ENCODE data around the gene FGFBP1.

FGFBP1 gene

DNA sequence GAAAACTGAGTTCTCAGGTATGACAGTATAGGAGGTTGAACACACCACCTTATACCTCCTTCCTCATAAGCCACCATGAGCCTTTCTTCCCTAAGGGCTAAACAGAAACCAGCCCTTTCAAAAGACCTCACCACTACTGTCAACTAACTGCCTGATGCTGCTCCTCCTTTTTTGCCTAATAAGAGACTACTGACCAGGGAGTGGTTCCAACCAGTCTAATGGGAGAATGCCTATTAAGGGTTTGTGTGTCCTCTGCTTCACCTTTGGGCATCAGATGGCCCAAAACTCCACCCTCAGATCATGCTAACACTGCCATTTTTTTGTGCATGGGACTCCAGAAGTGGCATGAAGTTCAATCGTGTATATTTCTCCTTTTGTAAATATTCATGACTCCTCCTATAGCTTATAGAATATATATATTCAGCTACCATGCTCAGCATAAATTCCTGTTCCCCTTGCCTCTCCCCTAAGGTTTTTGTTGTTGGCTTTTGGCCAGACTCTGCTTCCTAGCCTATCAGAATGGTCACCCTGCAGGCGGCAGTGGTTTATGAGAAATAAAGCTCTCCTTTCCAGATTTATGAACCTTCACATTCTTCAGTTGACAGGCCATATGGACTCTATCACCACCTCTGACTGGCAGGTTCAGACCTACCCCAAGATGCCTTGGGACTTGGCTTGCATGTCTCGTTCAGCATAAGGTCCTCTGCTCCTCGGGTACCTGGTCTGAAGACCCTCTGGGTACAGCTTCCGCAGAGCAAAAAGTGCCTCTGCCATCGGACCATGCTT, 28.2 kb downstream of the FGFBP1 start (continued):
- TF ChIP-seq, protein P1, sequence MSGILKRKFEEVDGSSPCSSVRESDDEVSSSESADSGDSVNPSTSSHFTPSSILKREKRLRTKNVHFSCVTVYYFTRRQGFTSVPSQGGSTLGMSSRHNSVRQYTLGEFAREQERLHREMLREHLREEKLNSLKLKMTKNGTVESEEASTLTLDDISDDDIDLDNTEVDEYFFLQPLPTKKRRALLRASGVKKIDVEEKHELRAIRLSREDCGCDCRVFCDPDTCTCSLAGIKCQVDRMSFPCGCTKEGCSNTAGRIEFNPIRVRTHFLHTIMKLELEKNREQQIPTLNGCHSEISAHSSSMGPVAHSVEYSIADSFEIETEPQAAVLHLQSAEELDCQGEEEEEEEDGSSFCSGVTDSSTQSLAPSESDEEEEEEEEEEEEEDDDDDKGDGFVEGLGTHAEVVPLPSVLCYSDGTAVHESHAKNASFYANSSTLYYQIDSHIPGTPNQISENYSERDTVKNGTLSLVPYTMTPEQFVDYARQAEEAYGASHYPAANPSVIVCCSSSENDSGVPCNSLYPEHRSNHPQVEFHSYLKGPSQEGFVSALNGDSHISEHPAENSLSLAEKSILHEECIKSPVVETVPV (CRISPR knock-in tag; IDR thresholded peaks at IDR 0.05): no peak
- TF ChIP-seq CSDC2 (CRISPR knock-in tag; IDR thresholded peaks at IDR 0.05) (no peak), ARNTL (CRISPR knock-in tag; IDR thresholded peaks at IDR 0.05; ENCODE audit: borderline replicate concordance, low read depth) (no peak), TOX (CRISPR knock-in tag; IDR thresholded peaks at IDR 0.05; ENCODE audit: borderline replicate concordance) (no peak), ZNF565 (CRISPR knock-in tag; conservative IDR thresholded peaks at IDR 0.05; ENCODE audit: low read depth) (no peak), OSR1 (CRISPR knock-in tag; IDR thresholded peaks at IDR 0.05) (no peak)
- TF ChIP-seq, protein P2, sequence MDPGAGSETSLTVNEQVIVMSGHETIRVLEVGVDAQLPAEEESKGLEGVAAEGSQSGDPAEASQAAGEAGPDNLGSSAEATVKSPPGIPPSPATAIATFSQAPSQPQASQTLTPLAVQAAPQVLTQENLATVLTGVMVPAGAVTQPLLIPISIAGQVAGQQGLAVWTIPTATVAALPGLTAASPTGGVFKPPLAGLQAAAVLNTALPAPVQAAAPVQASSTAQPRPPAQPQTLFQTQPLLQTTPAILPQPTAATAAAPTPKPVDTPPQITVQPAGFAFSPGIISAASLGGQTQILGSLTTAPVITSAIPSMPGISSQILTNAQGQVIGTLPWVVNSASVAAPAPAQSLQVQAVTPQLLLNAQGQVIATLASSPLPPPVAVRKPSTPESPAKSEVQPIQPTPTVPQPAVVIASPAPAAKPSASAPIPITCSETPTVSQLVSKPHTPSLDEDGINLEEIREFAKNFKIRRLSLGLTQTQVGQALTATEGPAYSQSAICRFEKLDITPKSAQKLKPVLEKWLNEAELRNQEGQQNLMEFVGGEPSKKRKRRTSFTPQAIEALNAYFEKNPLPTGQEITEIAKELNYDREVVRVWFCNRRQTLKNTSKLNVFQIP (CRISPR knock-in tag; IDR thresholded peaks at IDR 0.05; ENCODE audit: borderline replicate concordance, low read depth): no peak
- TF ChIP-seq, protein P3, sequence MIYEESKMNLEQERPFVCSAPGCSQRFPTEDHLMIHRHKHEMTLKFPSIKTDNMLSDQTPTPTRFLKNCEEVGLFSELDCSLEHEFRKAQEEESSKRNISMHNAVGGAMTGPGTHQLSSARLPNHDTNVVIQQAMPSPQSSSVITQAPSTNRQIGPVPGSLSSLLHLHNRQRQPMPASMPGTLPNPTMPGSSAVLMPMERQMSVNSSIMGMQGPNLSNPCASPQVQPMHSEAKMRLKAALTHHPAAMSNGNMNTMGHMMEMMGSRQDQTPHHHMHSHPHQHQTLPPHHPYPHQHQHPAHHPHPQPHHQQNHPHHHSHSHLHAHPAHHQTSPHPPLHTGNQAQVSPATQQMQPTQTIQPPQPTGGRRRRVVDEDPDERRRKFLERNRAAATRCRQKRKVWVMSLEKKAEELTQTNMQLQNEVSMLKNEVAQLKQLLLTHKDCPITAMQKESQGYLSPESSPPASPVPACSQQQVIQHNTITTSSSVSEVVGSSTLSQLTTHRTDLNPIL (CRISPR knock-in tag; IDR thresholded peaks at IDR 0.05; ENCODE audit: low read depth): no peak

DNA sequence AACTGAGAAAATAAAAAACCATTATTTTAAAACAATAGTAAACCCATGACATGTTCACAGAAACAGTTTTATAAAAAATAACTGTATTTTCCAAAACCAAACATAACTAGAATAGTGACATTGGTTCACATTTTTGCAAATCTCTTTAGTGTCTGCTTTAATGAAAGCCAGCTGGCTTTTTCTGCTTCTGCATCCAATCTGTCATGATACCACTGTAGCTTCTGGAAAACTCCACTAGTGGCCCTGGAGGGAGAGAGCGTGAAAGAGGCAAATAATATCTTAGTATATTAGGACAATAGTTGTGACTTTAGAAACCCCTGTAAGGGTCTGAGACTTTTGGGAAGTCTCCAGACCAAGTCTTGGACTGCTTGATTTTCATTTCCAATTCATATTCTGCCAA, 31.1 kb downstream of the FGFBP1 start:
- TF ChIP-seq TCF4 (CRISPR knock-in tag; IDR thresholded peaks at IDR 0.05; ENCODE audit: borderline replicate concordance): peak; percentile 78
- TF ChIP-seq ARNTL (CRISPR knock-in tag; IDR thresholded peaks at IDR 0.05; ENCODE audit: borderline replicate concordance, low read depth): no peak
- no peak for TF ChIP-seq ZFP3 (CRISPR knock-in tag; IDR thresholded peaks at IDR 0.05)
- no peak for TF ChIP-seq ISL1 (CRISPR knock-in tag; IDR thresholded peaks at IDR 0.05)
- TF ChIP-seq GLIS3 (CRISPR knock-in tag; IDR thresholded peaks at IDR 0.05): no peak
- peak; percentile 92 for ATAC-seq

DNA sequence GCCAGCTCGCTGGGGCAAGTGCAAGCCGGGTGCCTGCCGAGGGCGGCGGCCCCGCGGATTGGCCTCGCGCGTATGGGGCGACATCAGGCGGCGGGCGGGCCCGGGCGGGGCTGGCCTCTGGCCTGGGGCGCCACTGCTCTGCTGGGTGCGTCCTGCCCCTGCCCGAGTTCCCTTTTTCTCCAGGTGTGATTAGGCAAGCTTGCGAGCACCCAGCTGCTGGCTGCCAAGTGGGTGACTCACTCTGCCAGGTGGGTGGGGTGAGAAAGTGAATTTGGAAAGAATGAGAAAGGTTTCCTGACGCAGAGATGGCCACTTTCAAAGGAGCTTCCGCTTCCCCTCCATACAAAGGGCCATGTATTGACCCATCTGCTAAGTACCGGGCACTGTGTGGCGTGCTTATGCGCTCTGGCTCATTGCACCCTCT, 32.5 kb downstream of the FGFBP1 start:
- no peak for ATAC-seq
- TF ChIP-seq ESRRG (CRISPR knock-in tag; IDR thresholded peaks at IDR 0.05): no peak
- TF ChIP-seq GLIS3 (CRISPR knock-in tag; IDR thresholded peaks at IDR 0.05): no peak
- no peak for TF ChIP-seq ZFP30 (CRISPR knock-in tag; IDR thresholded peaks at IDR 0.05)
- TF ChIP-seq, protein P1 (CRISPR knock-in tag; IDR thresholded peaks at IDR 0.05): no peak
- TF ChIP-seq ZNF565 (CRISPR knock-in tag; conservative IDR thresholded peaks at IDR 0.05; ENCODE audit: low read depth): no peak

DNA sequence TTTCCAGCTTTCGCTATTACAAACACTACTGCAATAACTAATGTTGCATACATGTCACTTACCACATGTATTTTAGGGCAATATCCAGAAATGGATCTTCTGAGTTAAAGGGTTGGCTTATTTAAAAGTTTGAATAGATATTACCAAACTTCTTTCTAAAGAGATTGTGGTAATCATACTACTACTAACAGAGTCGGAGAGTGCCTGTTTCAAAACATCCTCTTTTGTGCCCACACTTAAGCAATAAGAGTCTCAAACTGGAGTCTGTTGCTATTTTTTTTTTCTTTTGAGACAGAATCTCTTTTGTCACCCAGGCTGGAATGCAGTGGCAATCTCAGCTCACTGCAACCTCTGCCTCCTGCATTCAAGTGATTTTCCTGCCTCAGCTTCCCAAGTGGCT, 35.8 kb downstream of the FGFBP1 start:
- ATAC-seq: no peak
- TF ChIP-seq TOX (CRISPR knock-in tag; IDR thresholded peaks at IDR 0.05; ENCODE audit: borderline replicate concordance): no peak
- TF ChIP-seq, protein P4, sequence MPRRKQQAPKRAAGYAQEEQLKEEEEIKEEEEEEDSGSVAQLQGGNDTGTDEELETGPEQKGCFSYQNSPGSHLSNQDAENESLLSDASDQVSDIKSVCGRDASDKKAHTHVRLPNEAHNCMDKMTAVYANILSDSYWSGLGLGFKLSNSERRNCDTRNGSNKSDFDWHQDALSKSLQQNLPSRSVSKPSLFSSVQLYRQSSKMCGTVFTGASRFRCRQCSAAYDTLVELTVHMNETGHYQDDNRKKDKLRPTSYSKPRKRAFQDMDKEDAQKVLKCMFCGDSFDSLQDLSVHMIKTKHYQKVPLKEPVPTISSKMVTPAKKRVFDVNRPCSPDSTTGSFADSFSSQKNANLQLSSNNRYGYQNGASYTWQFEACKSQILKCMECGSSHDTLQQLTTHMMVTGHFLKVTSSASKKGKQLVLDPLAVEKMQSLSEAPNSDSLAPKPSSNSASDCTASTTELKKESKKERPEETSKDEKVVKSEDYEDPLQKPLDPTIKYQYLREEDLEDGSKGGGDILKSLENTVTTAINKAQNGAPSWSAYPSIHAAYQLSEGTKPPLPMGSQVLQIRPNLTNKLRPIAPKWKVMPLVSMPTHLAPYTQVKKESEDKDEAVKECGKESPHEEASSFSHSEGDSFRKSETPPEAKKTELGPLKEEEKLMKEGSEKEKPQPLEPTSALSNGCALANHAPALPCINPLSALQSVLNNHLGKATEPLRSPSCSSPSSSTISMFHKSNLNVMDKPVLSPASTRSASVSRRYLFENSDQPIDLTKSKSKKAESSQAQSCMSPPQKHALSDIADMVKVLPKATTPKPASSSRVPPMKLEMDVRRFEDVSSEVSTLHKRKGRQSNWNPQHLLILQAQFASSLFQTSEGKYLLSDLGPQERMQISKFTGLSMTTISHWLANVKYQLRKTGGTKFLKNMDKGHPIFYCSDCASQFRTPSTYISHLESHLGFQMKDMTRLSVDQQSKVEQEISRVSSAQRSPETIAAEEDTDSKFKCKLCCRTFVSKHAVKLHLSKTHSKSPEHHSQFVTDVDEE (CRISPR knock-in tag; IDR thresholded peaks at IDR 0.05): no peak
- no peak for TF ChIP-seq TCF4 (CRISPR knock-in tag; IDR thresholded peaks at IDR 0.05; ENCODE audit: borderline replicate concordance)
- TF ChIP-seq RARB (CRISPR knock-in tag; IDR thresholded peaks at IDR 0.05): no peak
- TF ChIP-seq OSR1 (CRISPR knock-in tag; IDR thresholded peaks at IDR 0.05): no peak
- no peak for TF ChIP-seq PPARA (CRISPR knock-in tag; IDR thresholded peaks at IDR 0.05; ENCODE audit: borderline replicate concordance)
- no peak for TF ChIP-seq ARNTL (CRISPR knock-in tag; IDR thresholded peaks at IDR 0.05; ENCODE audit: borderline replicate concordance, low read depth)
- TF ChIP-seq, protein P2 (CRISPR knock-in tag; IDR thresholded peaks at IDR 0.05; ENCODE audit: borderline replicate concordance, low read depth): no peak
- no peak for TF ChIP-seq ZNF565 (CRISPR knock-in tag; conservative IDR thresholded peaks at IDR 0.05; ENCODE audit: low read depth)
- TF ChIP-seq, protein P3 (CRISPR knock-in tag; IDR thresholded peaks at IDR 0.05; ENCODE audit: low read depth): no peak
- TF ChIP-seq ZFP3 (CRISPR knock-in tag; IDR thresholded peaks at IDR 0.05): no peak
- no peak for TF ChIP-seq ZC3H10 (CRISPR knock-in tag; IDR thresholded peaks at IDR 0.05)
- TF ChIP-seq ISL1 (CRISPR knock-in tag; IDR thresholded peaks at IDR 0.05): no peak
- TF ChIP-seq ESRRG (CRISPR knock-in tag; IDR thresholded peaks at IDR 0.05): no peak
- TF ChIP-seq, protein P5, sequence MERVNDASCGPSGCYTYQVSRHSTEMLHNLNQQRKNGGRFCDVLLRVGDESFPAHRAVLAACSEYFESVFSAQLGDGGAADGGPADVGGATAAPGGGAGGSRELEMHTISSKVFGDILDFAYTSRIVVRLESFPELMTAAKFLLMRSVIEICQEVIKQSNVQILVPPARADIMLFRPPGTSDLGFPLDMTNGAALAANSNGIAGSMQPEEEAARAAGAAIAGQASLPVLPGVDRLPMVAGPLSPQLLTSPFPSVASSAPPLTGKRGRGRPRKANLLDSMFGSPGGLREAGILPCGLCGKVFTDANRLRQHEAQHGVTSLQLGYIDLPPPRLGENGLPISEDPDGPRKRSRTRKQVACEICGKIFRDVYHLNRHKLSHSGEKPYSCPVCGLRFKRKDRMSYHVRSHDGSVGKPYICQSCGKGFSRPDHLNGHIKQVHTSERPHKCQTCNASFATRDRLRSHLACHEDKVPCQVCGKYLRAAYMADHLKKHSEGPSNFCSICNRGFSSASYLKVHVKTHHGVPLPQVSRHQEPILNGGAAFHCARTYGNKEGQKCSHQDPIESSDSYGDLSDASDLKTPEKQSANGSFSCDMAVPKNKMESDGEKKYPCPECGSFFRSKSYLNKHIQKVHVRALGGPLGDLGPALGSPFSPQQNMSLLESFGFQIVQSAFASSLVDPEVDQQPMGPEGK (CRISPR knock-in tag; IDR thresholded peaks at IDR 0.05; ENCODE audit: borderline replicate concordance): no peak

Data from SK-N-SH treated with all-trans-retinoic acid at 6 μM for 48 hours (cell line).